IMR-90 (cell line): ENCODE results near the gene PCBP3. TPM values are rescaled to one million over a fixed set of nuclear protein-coding genes. Genes with fewer than 3 reads are reported as not detected.

Experiments used
- ATAC-seq: fragments of 200-7000 bp; cut with Tn5 transposase; 2 replicates; pipeline ENCODE4 v1.9.1; 2020; ENCODE audit warnings: low read depth, mild to moderate bottlenecking, moderate library complexity
- BruUV-seq: library from RNA; stranded (reverse); fragments of 400-500 nt; replicated peaks from 2 replicates; lab custom pipeline; 2021; lab: Mats Ljungman, UMichigan
- CTCF ChIA-PET: fragments of 300-600 bp; formaldehyde crosslinking; extraction: SDS; loops from one replicate; lab custom pipeline; 2021; ENCODE audit warnings: antibody characterized with exemption; lab: Yijun Ruan, JAX
- POLR2A ChIA-PET: fragments of 300-600 bp; sonication (Branson Sonifier 250); formaldehyde crosslinking; loops from one replicate; lab custom pipeline; 2022; ENCODE audit warnings: antibody characterized with exemption; ENCODE audit not compliant: unreplicated experiment; lab: Charles Lee
- DNase-seq: peaks from one replicate; pipeline ENCODE4 v3.0.0; 2013
- H2AFZ ChIP-seq: replicated peaks from 2 replicates; pipeline ENCODE3; 2013; ENCODE audit warnings: low read length, mild to moderate bottlenecking; ENCODE audit not compliant: poor library complexity
- H2AK5ac ChIP-seq: 2 replicates; pipeline ENCODE4 v1.6.1; 2013; ENCODE audit warnings: low read depth, low read length, inconsistent platforms
- H2AK9ac ChIP-seq: replicated peaks from 2 replicates; pipeline ENCODE3; 2013; ENCODE audit warnings: mild to moderate bottlenecking, low read depth, low read length, moderate library complexity; ENCODE audit not compliant: poor library complexity
- H2BK120ac ChIP-seq: 2 replicates; pipeline ENCODE4 v1.6.1; 2013; ENCODE audit warnings: low read depth, low read length, inconsistent platforms
- H2BK15ac ChIP-seq: 3 replicates; pipeline ENCODE4 v1.6.1; 2013; ENCODE audit warnings: low read depth, low read length, inconsistent platforms
- H2BK20ac ChIP-seq: 2 replicates; pipeline ENCODE4 v1.6.1; 2013; ENCODE audit warnings: low read depth, mild to moderate bottlenecking, inconsistent platforms, low read length, moderate library complexity
- H2BK5ac ChIP-seq: 2 replicates; pipeline ENCODE4 v1.6.1; 2013; ENCODE audit warnings: mild to moderate bottlenecking, low read depth, low read length, inconsistent platforms; ENCODE audit not compliant: poor library complexity, severe bottlenecking
- H3K14ac ChIP-seq: replicated peaks from 2 replicates; pipeline ENCODE4 v1.6.1; 2013; ENCODE audit warnings: low read depth, low read length, inconsistent platforms
- H3K18ac ChIP-seq: 2 replicates; pipeline ENCODE4 v1.6.1; 2013; ENCODE audit warnings: low read depth, low read length, control low read depth
- H3K23ac ChIP-seq: 2 replicates; pipeline ENCODE4 v1.6.1; 2013; ENCODE audit warnings: low read depth, low read length, inconsistent platforms
- H3K27ac ChIP-seq: 2 replicates; pipeline ENCODE4 v1.5.1; 2013; ENCODE audit warnings: mild to moderate bottlenecking, control low read depth, low read length; ENCODE audit not compliant: insufficient read depth
- H3K27me3 ChIP-seq: 2 replicates; pipeline ENCODE4 v1.6.1; 2013; ENCODE audit warnings: low read length; ENCODE audit not compliant: control insufficient read depth, insufficient read depth
- H3K36me3 ChIP-seq: 2 replicates; pipeline ENCODE4 v1.6.1; 2013; ENCODE audit warnings: low read length, mixed read lengths; ENCODE audit not compliant: control insufficient read depth, insufficient read depth
- H3K4ac ChIP-seq: 2 replicates; pipeline ENCODE4 v1.6.1; 2013; ENCODE audit warnings: low read depth, low read length, inconsistent platforms
- H3K4me1 ChIP-seq: 2 replicates; pipeline ENCODE4 v1.6.1; 2013; ENCODE audit warnings: low read length, mixed read lengths; ENCODE audit not compliant: control insufficient read depth, insufficient read depth
- H3K4me2 ChIP-seq: 2 replicates; pipeline ENCODE4 v1.6.1; 2013; ENCODE audit warnings: low read depth, mild to moderate bottlenecking, control low read depth, low read length, moderate library complexity
- H3K4me3 ChIP-seq: 2 replicates; pipeline ENCODE4 v1.5.1; 2013; ENCODE audit warnings: low read depth, mild to moderate bottlenecking, control low read depth, low read length, moderate library complexity; ENCODE audit not compliant: insufficient read depth
- H3K56ac ChIP-seq: 2 replicates; pipeline ENCODE4 v1.6.1; 2013; ENCODE audit warnings: low read length, inconsistent platforms; ENCODE audit not compliant: insufficient read depth; ENCODE audit errors: extremely low read depth
- H3K79me1 ChIP-seq, 2 experiments: 2 replicates each; pipeline ENCODE4 v1.6.1; 2013; ENCODE audit warnings: low read length in 2 of 2, inconsistent platforms in 1 of 2, low read depth in 1 of 2
- H3K9ac ChIP-seq: 2 replicates; pipeline ENCODE4 v1.6.1; 2013; ENCODE audit warnings: low read depth, low read length, control low read depth
- H3K9me1 ChIP-seq: 2 replicates; pipeline ENCODE4 v1.6.1; 2013; ENCODE audit warnings: low read length, inconsistent platforms; ENCODE audit not compliant: insufficient read depth
- H3K9me3 ChIP-seq: 2 replicates; pipeline ENCODE4 v1.6.1; 2013; ENCODE audit warnings: low read length; ENCODE audit not compliant: control insufficient read depth, insufficient read depth
- H4K20me1 ChIP-seq: 2 replicates; pipeline ENCODE4 v1.6.1; 2013; ENCODE audit warnings: low read length, inconsistent platforms; ENCODE audit not compliant: insufficient read depth
- H4K5ac ChIP-seq: 2 replicates; pipeline ENCODE4 v1.6.1; 2013; ENCODE audit warnings: mild to moderate bottlenecking, low read depth, low read length, control low read depth
- H4K8ac ChIP-seq, 2 experiments: 2 replicates each; pipeline ENCODE4 v1.6.1; 2013; ENCODE audit warnings: low read depth in 2 of 2, low read length in 2 of 2, control low read depth in 1 of 2, inconsistent platforms in 1 of 2
- H4K91ac ChIP-seq: 2 replicates; pipeline ENCODE4 v1.6.1; 2013; ENCODE audit warnings: low read depth, low read length, inconsistent platforms; ENCODE audit not compliant: insufficient read depth
- CEBPB ChIP-seq: IDR thresholded peaks from 2 replicates; pipeline ENCODE4 v1.6.1; 2012; ENCODE audit warnings: low read depth, low read length, improper control_type of control experiment
- FOS ChIP-seq: fragments of 150-350 bp; IDR thresholded peaks from 2 replicates; pipeline ENCODE4 v1.6.1; 2016; ENCODE audit warnings: low read depth, low read length
- MAZ ChIP-seq: IDR thresholded peaks from 2 replicates; pipeline ENCODE4 v1.6.1; 2012; ENCODE audit warnings: low read depth, mild to moderate bottlenecking, low read length, improper control_type of control experiment, moderate library complexity, borderline replicate concordance
- MXI1 ChIP-seq: IDR thresholded peaks from 2 replicates; pipeline ENCODE4 v1.6.1; 2012; ENCODE audit warnings: low read depth, mild to moderate bottlenecking, low read length, moderate library complexity, borderline replicate concordance
- POLR2A ChIP-seq: IDR thresholded peaks from 2 replicates; pipeline ENCODE4 v1.6.1; 2012; ENCODE audit warnings: mild to moderate bottlenecking, low read depth, low read length
- RCOR1 ChIP-seq: IDR thresholded peaks from 2 replicates; pipeline ENCODE4 v1.6.1; 2012; ENCODE audit warnings: mild to moderate bottlenecking, low read length, improper control_type of control experiment; ENCODE audit not compliant: insufficient replicate concordance
- WGBS, 2 experiments: methylation state at CpG; one replicate each; pipeline versions ENCODE4 v1.1.5 to v1.1.7; 2013; ENCODE audit warnings: missing lambda C conversion rate in 2 of 2; ENCODE audit not compliant: insufficient read length in 1 of 2; ENCODE audit errors: extremely low coverage in 2 of 2; 5-methylcytosine and 5-hydroxymethylcytosine counted together
- dilution Hi-C: fragments of 300-500 bp; cut with HindIII; formaldehyde crosslinking; loops from one replicate; pipeline ENCODE4 v1.14.3; 2018; ENCODE audit warnings: low sequenced_read_pairs; ENCODE audit not compliant: unreplicated experiment
- in situ Hi-C: fragments of 300-500 bp; cut with MboI; formaldehyde crosslinking; loops from 3 replicates; pipeline ENCODE4 v1.14.3; 2019; ENCODE audit warnings: low sequenced_read_pairs, inconsistent platforms, mixed read lengths
- intact Hi-C: fragments of 100-400 bp; cut with micrococcal nuclease; formaldehyde crosslinking; loops from 2 replicates; pipeline ENCODE4 v1.10.0; 2022
- polyA plus RNA-seq, 3 experiments: library from polyadenylated mRNA; depleted of rRNA; stranded (reverse); fragments of >200 nt; gene quantifications; 2 replicates each; pipeline ENCODE4 v1.2.3, GENCODE V29; 2012; ENCODE audit warnings: low replicate concordance in 1 of 3
- total RNA-seq: library from RNA; depleted of rRNA; stranded (reverse); fragments of >200 nt; gene quantifications from 2 replicates; pipeline ENCODE4 v1.2.3, GENCODE V29; 2012
- TF ChIP-seq, protein P1 (sequence below): fragments of 150-350 bp; IDR thresholded peaks from 2 replicates; pipeline ENCODE4 v1.6.1; 2017; ENCODE audit warnings: mild to moderate bottlenecking, antibody characterized with exemption, low read length, low read depth

Gene PCBP3
- total and polyA plus RNA-seq, 2 of the 4 experiments (the other 2 are of a cell fraction): 2.9 to 3.9 TPM

DNA sequence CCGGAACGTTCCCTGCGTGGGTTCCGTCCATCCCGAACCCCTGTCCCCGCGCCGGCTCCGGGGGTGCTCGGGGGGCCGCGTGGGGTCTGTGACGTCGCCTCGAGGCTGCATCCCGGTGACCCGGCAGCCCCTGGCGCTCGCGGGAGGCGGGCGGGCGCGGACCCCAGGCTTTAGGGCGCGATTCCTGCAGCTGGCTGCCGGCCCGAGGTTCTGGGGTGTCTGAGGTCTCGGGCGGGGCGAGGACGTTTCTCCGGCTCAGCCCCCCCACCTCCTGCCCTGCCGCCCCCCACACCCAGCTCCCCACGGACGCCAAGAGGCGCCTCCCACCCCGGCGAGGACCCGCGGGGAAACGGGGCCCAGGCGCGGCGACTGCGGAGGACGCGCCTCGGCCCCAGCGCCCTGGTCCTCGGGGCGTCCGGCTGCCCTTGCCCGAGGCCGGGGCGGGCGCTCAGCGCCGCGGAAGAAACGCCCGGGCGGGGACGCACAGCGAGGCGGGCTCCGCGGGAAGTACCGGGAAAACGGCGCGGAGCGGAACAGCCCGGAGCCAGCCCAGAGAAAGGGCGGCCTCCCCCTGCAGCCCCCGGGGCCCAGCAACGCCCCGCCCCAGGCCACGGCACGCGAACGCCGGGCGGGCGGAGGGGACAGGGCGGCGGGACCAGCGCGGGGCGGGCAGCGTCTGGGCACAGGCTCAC lies 1.3 kb upstream of the PCBP3 start:
- H3K9ac ChIP-seq: no peak overlapping the region
- H3K18ac ChIP-seq: no peak overlapping the region
- H2AFZ ChIP-seq: peak overlapping the region; percentile 83
- no peak overlapping the region for H2AK5ac ChIP-seq
- ATAC-seq (no peak), DNase-seq (no peak)
- H4K5ac ChIP-seq: no peak overlapping the region
- H2AK9ac ChIP-seq: no peak overlapping the region
- H3K23ac ChIP-seq: no peak overlapping the region
- peaks cover 12% of the 10 kb centered on the region for H3K27me3 ChIP-seq
- peak overlapping the region; percentile 28 for H3K4me3 ChIP-seq
- no peaks in the 10 kb centered on the region for H3K4me1 ChIP-seq
- H4K20me1 ChIP-seq: peaks cover 8% of the 10 kb centered on the region; the same call in 1 of the 2 replicates
- H3K56ac ChIP-seq: no peak overlapping the region
- no peak overlapping the region for H3K4me2 ChIP-seq
- H4K8ac ChIP-seq: no peak overlapping the region
- peaks cover 4 to 10% of the 10 kb centered on the region in 2 experiments; a peak in 2 of 4 replicates for H3K79me1 ChIP-seq
- intact Hi-C loops (loop anchor here (2.0 to 5.0 kb wide), 3 partner anchors 29 to 175 kb away; no protein-coding TSS in a partner anchor), dilution Hi-C loops (no loop called here), in situ Hi-C loops (no loop called here)
- ChIA-PET CTCF (no interaction called here), POLR2A (no interaction called here)
- no peak overlapping the region for H3K14ac ChIP-seq
- H3K36me3 ChIP-seq: no peaks in the 10 kb centered on the region
- no peak overlapping the region for H2BK5ac ChIP-seq
- WGBS, 2 experiments: 2% methylated on average over 29 of the region's 91 CpGs; no CpG with 5 or more reads in 1 of the 2 experiments
- H2BK120ac ChIP-seq: no peak overlapping the region
- TF ChIP-seq MXI1 (no peak), POLR2A (no peak), RCOR1 (no peak), MAZ (no peak), FOS (no peak), CEBPB (no peak)
- TF ChIP-seq, protein P1, sequence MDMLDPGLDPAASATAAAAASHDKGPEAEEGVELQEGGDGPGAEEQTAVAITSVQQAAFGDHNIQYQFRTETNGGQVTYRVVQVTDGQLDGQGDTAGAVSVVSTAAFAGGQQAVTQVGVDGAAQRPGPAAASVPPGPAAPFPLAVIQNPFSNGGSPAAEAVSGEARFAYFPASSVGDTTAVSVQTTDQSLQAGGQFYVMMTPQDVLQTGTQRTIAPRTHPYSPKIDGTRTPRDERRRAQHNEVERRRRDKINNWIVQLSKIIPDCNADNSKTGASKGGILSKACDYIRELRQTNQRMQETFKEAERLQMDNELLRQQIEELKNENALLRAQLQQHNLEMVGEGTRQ: no peak
- H3K9me1 ChIP-seq: no peaks in the 10 kb centered on the region
- H3K27ac ChIP-seq: no peak overlapping the region
- H2BK15ac ChIP-seq: no peak overlapping the region
- H3K4ac ChIP-seq: no peak overlapping the region
- H2BK20ac ChIP-seq: no peak overlapping the region
- H4K91ac ChIP-seq: no peak overlapping the region
- H3K9me3 ChIP-seq: no peaks in the 10 kb centered on the region
- BruUV-seq: no TSS peak
